MM.1S (cell line): ENCODE measurements around the gene SPAG16.

ENCODE experiments used
- DNase-seq: peaks from one replicate; pipeline ENCODE4 v3.0.0-alpha.2; 2015
- H2AFZ ChIP-seq: fragments of 300-600 bp; sonication (generic); 2 replicates; pipeline ENCODE4 v1.6.0; 2016; ENCODE audit warnings: antibody characterized with exemption, low read length
- H3F3A ChIP-seq: fragments of 300-600 bp; sonication (generic); 2 replicates; pipeline ENCODE4 v1.6.1; 2016; ENCODE audit warnings: mild to moderate bottlenecking, antibody characterized with exemption, low read length, moderate library complexity, mixed read lengths; ENCODE audit not compliant: insufficient read depth
- H3K27ac ChIP-seq: fragments of 300-600 bp; sonication (generic); 2 replicates; pipeline ENCODE4 v1.5.1; 2016; ENCODE audit warnings: mild to moderate bottlenecking, low read length
- H3K27me3 ChIP-seq: fragments of 300-600 bp; sonication (generic); replicated peaks from 2 replicates; pipeline ENCODE4 v1.6.0; 2016; ENCODE audit warnings: low read length; ENCODE audit not compliant: insufficient read depth
- H3K36me3 ChIP-seq: fragments of 300-600 bp; sonication (generic); replicated peaks from 2 replicates; pipeline ENCODE4 v1.6.1; 2016; ENCODE audit warnings: mild to moderate bottlenecking, low read length, mixed read lengths; ENCODE audit not compliant: insufficient read depth
- H3K4me1 ChIP-seq: fragments of 300-600 bp; sonication (generic); 2 replicates; pipeline ENCODE4 v1.6.1; 2016; ENCODE audit warnings: low read length, mixed read lengths
- H3K4me2 ChIP-seq: fragments of 300-600 bp; sonication (generic); 2 replicates; pipeline ENCODE4 v1.6.0; 2016; ENCODE audit warnings: low read depth, low read length
- H3K4me3 ChIP-seq: fragments of 300-600 bp; sonication (generic); 2 replicates; pipeline ENCODE4 v1.5.1; 2016; ENCODE audit warnings: low read length, mixed read lengths
- H3K79me2 ChIP-seq: fragments of 300-600 bp; sonication (generic); 2 replicates; pipeline ENCODE4 v1.6.1; 2016; ENCODE audit warnings: mixed run types, low read length, mixed read lengths
- H3K9ac ChIP-seq: fragments of 300-600 bp; sonication (generic); 2 replicates; pipeline ENCODE4 v1.6.1; 2016; ENCODE audit warnings: low read length, mixed read lengths
- H3K9me2 ChIP-seq: fragments of 300-600 bp; sonication (generic); replicated peaks from 2 replicates; pipeline ENCODE4 v1.6.1; 2016; ENCODE audit warnings: mild to moderate bottlenecking, low read length, mixed read lengths; ENCODE audit not compliant: insufficient read depth
- H3K9me3 ChIP-seq: fragments of 300-600 bp; sonication (generic); replicated peaks from 2 replicates; pipeline ENCODE4 v1.6.1; 2016; ENCODE audit warnings: mild to moderate bottlenecking, low read length, mixed read lengths; ENCODE audit not compliant: insufficient read depth
- H4K20me1 ChIP-seq: fragments of 300-600 bp; sonication (generic); 2 replicates; pipeline ENCODE4 v1.6.1; 2016; ENCODE audit warnings: mild to moderate bottlenecking, low read length, moderate library complexity, mixed read lengths; ENCODE audit not compliant: insufficient read depth
- EZH2 ChIP-seq: fragments of 300-600 bp; sonication (generic); optimal IDR thresholded peaks from 2 replicates; pipeline ENCODE3; 2017; ENCODE audit warnings: low read depth, mild to moderate bottlenecking, antibody characterized with exemption, low read length, mixed read lengths
- EZH2phosphoT487 ChIP-seq: fragments of 300-600 bp; sonication (generic); IDR thresholded peaks from 2 replicates; pipeline ENCODE4 v1.6.1; 2018; ENCODE audit warnings: antibody characterized with exemption, low read length
- TF ChIP-seq, protein P1 (sequence below): fragments of 300-600 bp; sonication (generic); IDR thresholded peaks from 2 replicates; pipeline ENCODE4 v1.5.1; 2016; ENCODE audit warnings: antibody characterized with exemption, low read length, mixed read lengths

The SPAG16 gene

DNA sequence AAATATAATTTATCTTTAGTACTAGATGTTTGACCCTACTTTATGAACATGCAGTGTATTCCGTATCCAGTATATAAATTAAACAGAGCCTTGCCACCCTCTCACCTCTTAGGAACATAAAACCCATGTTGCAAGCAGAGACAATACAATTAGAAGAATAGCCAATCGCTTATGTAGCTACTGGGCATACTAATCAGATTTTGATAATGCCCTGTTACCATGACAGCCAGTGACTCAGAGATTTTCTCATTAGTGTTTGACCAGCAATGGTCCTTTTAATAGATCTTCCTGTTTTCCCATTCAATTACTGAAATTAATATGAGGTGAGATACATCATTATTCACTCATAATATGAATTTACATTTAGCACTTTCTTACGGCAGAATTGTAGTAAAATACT lies 579.3 kb downstream of the SPAG16 start:
- no peak for DNase-seq
- H3K9ac ChIP-seq, result no peak overlapping the region
- no peak overlapping the region for H3K27ac ChIP-seq

GRCh38 chr2:213868526-213868925 lies 584.3 kb downstream of the SPAG16 start:
- H3K4me2 ChIP-seq, result no peak overlapping the region
- no peak overlapping the region for H3K27ac ChIP-seq
- H2AFZ ChIP-seq, result no peak overlapping the region
- no peak overlapping the region for H3K4me3 ChIP-seq
- no peaks in the 10 kb centered on the region for H3K9me2 ChIP-seq
- no peak for DNase-seq
- H3K36me3 ChIP-seq, result no peaks in the 10 kb centered on the region
- no peaks in the 10 kb centered on the region for H3K27me3 ChIP-seq
- no peaks in the 10 kb centered on the region for H3K9me3 ChIP-seq
- TF ChIP-seq, protein P1, sequence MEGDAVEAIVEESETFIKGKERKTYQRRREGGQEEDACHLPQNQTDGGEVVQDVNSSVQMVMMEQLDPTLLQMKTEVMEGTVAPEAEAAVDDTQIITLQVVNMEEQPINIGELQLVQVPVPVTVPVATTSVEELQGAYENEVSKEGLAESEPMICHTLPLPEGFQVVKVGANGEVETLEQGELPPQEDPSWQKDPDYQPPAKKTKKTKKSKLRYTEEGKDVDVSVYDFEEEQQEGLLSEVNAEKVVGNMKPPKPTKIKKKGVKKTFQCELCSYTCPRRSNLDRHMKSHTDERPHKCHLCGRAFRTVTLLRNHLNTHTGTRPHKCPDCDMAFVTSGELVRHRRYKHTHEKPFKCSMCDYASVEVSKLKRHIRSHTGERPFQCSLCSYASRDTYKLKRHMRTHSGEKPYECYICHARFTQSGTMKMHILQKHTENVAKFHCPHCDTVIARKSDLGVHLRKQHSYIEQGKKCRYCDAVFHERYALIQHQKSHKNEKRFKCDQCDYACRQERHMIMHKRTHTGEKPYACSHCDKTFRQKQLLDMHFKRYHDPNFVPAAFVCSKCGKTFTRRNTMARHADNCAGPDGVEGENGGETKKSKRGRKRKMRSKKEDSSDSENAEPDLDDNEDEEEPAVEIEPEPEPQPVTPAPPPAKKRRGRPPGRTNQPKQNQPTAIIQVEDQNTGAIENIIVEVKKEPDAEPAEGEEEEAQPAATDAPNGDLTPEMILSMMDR, result no peak
- H3K4me1 ChIP-seq, result no peaks in the 10 kb centered on the region
- H3K79me2 ChIP-seq, result no peaks in the 10 kb centered on the region
- no peak overlapping the region for H3K9ac ChIP-seq
- no peaks in the 10 kb centered on the region for H4K20me1 ChIP-seq
- no peaks in the 10 kb centered on the region for H3F3A ChIP-seq

More for the DNA sequence above, 579.3 kb downstream of the SPAG16 start:
- no peaks in the 10 kb centered on the region for H3K36me3 ChIP-seq
- no peak overlapping the region for H3K4me2 ChIP-seq
- H3K4me1 ChIP-seq, result no peaks in the 10 kb centered on the region
- no peaks in the 10 kb centered on the region for H3K9me3 ChIP-seq
- no peaks in the 10 kb centered on the region for H3K79me2 ChIP-seq
- TF ChIP-seq EZH2phosphoT487 (no peak), EZH2 (no peak)
- TF ChIP-seq, protein P1, result no peak
- H3K9me2 ChIP-seq, result no peaks in the 10 kb centered on the region
- no peak overlapping the region for H3K4me3 ChIP-seq
- no peak overlapping the region for H2AFZ ChIP-seq
- H4K20me1 ChIP-seq, result no peaks in the 10 kb centered on the region
- no peaks in the 10 kb centered on the region for H3F3A ChIP-seq
- H3K27me3 ChIP-seq, result no peaks in the 10 kb centered on the region

DNA sequence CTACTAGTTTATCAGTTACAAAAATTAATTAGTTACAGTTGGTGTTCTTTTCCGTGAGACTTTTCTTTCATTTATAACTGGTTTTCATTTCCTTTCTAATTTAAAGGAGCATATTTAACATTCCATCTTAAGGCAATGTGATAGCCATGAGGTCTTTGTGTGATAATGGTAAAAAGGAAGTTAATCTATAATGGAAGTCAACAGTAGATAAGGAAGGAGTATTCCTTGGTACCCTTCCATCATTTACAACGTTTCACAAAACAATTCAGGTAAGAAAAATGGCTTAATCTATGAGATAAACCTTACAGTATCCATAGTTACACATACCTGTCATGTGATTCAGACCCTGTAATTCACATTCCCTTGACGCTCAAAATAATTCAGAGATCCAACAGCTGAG lies 601.2 kb downstream of the SPAG16 start:
- no peak overlapping the region for H3K9ac ChIP-seq
- H3K9me3 ChIP-seq, result no peaks in the 10 kb centered on the region
- TF ChIP-seq EZH2phosphoT487 (no peak), EZH2 (no peak)
- TF ChIP-seq, protein P1, result no peak
- no peak overlapping the region for H3K4me2 ChIP-seq
- no peaks in the 10 kb centered on the region for H3K4me1 ChIP-seq
- H4K20me1 ChIP-seq, result no peaks in the 10 kb centered on the region
- no peaks in the 10 kb centered on the region for H3K27me3 ChIP-seq
- no peaks in the 10 kb centered on the region for H3K36me3 ChIP-seq
- H2AFZ ChIP-seq, result no peak overlapping the region
- H3K4me3 ChIP-seq, result no peak overlapping the region
- no peak for DNase-seq
- no peaks in the 10 kb centered on the region for H3K9me2 ChIP-seq
- no peaks in the 10 kb centered on the region for H3F3A ChIP-seq
- no peaks in the 10 kb centered on the region for H3K79me2 ChIP-seq
- no peak overlapping the region for H3K27ac ChIP-seq

GRCh38 chr2:213914510-213914909 lies 630.2 kb downstream of the SPAG16 start:
- Histone ChIP-seq H3K4me3 (no peak overlapping the region), H3K9ac (no peak overlapping the region), H3K4me2 (no peak overlapping the region), H3K36me3 (no peaks in the 10 kb centered on the region), H3K27me3 (no peaks in the 10 kb centered on the region), H3K9me2 (no peaks in the 10 kb centered on the region), H3F3A (no peaks in the 10 kb centered on the region), H3K79me2 (no peaks in the 10 kb centered on the region), H2AFZ (no peak overlapping the region), H4K20me1 (no peaks in the 10 kb centered on the region), H3K4me1 (no peaks in the 10 kb centered on the region), H3K9me3 (no peaks in the 10 kb centered on the region), H3K27ac (no peak overlapping the region)
- no peak for DNase-seq
- TF ChIP-seq, protein P1, result no peak
- TF ChIP-seq EZH2 (no peak), EZH2phosphoT487 (no peak)
